GM12865 (cell line): ENCODE results near the gene MUC6.
"Not testable (repeated sequence)": the region's sequence is repeated elsewhere in the genome, so short reads cannot be mapped to it uniquely, and the experiment has no call there.

Experiments
- DNase-seq: peaks from one replicate; pipeline ENCODE4 v3.0.0; 2010; ENCODE audit warnings: low read depth
- H3K4me3 ChIP-seq: 2 replicates; pipeline ENCODE4 v1.5.1; 2011; ENCODE audit warnings: mild to moderate bottlenecking, low read depth, low read length, control low read depth
- TF ChIP-seq, protein P1 (sequence below): IDR thresholded peaks from 2 replicates; pipeline ENCODE4 v1.5.1; 2011; ENCODE audit warnings: low read length, control low read depth, low read depth, inconsistent platforms; ENCODE audit not compliant: insufficient read depth; ENCODE audit errors: missing control alignments

The MUC6 gene

DNA sequence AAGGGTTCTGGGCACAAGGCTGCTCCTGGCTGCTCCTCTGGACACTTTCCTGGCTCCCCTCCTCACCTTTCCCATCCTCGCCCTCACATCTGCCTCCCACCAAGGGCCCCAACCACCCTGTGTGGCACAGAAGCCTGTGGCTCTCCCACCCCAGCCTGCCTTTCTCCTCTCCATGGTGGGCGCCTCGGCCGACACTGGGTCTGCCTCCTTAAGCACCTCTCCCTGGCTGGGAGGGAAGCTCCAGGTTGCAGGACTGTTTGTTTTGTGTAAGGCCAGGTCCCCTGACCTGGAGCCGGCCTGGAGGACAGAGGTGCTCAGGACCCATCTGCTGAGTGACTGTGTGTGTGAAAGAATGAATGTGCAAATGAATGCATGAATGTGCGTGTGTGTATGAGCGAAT lies 14.1 kb downstream of the MUC6 start:
- TF ChIP-seq, protein P1, sequence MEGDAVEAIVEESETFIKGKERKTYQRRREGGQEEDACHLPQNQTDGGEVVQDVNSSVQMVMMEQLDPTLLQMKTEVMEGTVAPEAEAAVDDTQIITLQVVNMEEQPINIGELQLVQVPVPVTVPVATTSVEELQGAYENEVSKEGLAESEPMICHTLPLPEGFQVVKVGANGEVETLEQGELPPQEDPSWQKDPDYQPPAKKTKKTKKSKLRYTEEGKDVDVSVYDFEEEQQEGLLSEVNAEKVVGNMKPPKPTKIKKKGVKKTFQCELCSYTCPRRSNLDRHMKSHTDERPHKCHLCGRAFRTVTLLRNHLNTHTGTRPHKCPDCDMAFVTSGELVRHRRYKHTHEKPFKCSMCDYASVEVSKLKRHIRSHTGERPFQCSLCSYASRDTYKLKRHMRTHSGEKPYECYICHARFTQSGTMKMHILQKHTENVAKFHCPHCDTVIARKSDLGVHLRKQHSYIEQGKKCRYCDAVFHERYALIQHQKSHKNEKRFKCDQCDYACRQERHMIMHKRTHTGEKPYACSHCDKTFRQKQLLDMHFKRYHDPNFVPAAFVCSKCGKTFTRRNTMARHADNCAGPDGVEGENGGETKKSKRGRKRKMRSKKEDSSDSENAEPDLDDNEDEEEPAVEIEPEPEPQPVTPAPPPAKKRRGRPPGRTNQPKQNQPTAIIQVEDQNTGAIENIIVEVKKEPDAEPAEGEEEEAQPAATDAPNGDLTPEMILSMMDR, result no peak
- H3K4me3 ChIP-seq, result no peak overlapping the region
- DNase-seq, result no peak

DNA sequence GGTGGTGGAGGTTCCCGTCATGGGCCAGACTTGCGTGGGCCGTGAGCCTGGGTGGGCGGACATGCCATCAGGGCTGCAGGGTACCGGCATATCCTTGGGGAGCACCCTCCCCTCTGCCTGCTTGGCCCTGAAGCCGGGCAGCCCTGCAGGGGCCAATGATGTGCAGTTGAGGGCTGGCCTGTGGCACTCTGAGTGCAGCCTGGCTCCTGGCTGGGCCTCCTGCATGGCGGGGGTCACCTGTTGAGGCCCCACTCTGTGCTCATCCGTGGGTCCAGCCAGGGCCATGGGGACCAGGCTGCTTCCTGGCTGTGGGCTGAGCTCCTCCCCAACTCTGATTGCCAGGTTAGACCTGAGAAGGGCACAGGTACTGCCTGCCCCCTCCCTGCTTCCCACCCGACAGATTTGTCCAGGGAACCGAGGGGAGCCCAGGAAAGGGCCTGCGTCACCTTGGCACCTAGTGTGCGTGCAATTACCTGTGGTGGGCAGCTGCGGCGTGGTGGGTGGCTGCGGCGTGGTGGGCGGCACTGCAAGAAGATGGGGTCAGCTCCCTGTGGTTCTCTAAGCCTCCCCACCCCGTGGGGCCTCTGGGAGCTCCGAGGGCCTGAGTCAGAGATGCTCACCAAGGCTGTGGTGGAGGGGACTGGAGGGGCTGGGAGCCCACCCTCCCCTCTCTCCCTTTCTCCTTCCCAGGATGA lies 16.2 kb downstream of the MUC6 start:
- no peak for DNase-seq
- TF ChIP-seq, protein P1, result no peak
- H3K4me3 ChIP-seq, result no peak overlapping the region

DNA sequence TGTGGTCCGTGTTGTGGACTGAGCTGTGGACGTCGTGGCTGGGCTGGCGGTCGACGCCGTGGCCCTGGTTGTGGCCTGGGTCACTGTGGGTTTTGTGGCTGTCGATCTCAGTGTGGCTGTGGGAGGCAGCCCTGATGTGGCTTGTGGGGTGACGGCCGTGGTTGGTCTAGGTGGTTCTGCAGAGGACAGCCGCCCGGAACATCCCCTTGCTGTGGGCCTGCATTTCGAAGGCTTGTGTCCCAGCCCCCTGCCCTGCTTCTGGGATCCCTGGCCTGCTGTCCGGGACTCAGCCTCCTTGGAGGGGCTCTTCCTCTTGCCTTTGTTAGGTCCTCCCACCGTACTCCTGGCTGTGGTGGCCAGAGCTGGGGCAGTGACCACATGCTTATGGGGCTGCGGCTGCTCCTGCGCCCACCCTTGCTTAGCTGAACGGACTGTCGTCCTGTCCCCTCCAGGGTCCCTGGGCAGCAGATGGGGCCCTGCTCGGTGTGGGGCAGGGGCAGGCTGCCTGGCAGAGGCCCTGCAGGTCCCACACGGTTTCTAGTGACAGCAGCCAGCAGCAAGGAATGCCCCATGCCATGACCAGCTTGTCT lies 17.1 kb downstream of the MUC6 start:
- no peak for DNase-seq
- TF ChIP-seq, protein P1, result no peak
- no peak overlapping the region for H3K4me3 ChIP-seq

DNA sequence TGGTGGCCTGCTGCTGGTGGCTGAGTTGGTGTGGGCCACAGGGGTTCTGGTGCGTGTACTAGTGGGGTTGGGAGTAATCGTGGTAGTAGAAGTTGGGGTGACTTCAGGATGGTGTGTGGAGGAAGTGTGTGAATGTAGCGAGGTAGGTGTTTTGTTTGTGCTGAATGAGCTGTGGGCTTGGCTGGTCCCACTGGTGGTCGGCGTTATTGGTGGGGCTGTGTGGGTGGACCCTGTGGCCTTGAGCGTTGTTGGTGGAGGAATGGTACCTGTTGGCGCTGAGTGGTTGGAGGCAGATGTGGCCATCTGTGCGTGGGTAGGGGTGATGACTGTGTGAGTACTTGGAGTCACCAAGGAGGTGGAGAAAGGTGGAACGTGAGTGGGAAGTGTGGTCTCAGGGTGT lies 18.4 kb downstream of the MUC6 start:
- no peak overlapping the region for H3K4me3 ChIP-seq
- DNase-seq, result no peak
- TF ChIP-seq, protein P1, result no peak

DNA sequence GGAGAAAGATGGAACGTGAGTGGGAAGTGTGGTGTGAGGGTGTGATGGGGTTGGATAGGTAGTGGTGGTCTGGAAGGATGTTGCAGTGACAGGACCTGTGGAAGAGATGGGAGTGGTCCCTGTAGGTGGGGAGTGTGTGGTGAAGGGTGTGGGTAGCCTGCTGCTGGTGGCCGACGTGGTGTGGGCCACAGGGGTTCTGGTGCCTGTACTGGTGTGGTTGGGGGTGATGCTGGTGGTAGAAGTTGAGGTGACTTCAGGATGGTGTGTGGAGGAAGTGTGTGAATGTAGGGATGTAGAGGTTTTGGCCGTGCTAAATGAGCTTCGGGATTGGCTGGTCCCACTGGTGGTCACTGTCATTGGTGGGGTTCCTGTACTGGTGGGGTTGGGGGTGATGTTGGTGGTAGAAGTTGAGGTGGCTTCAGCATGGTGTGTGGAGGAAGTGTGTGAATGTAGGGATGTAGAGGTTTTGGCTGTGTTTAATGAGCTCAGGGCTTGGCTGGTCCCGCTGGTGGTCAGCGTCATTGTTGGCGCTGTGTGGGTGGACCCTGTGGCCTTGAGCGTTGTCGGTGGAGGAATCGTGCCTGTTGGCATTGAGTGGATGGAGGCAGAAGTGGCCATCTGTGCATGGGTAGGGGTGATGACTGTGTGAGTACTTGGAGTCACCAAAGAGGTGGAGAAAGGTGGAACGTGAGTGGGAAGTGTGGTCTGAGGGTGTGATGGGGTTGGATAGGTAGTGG lies 19.1 kb downstream of the MUC6 start:
- H3K4me3 ChIP-seq, result no peak overlapping the region
- TF ChIP-seq, protein P1, result no peak
- no peak for DNase-seq

DNA sequence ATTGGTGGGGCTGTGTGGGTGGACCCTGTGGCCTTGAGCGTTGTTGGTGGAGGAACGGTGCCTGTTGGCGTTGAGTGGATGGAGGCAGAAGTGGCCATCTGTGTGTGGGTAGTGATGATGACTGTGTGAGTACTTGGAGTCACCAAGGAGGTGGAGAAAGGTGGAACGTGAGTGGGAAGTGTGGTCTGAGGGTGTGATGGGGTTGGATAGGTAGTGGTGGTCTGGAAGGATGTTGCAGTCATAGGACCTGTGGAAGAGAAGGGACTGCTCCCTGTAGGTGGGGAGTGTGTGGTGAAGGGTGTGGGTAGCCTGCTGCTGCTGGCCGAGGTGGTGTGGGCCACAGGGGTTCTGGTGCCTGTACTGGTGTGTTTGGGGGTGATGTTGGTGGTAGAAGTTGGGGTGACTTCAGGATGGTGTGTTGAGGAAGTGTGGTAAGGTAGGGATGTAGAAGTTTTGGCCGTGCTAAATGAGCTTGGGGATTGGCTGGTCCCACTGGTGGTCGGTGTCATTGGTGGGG lies 19.9 kb downstream of the MUC6 start:
- DNase-seq, H3K4me3 ChIP-seq: not testable (repeated sequence)

DNA sequence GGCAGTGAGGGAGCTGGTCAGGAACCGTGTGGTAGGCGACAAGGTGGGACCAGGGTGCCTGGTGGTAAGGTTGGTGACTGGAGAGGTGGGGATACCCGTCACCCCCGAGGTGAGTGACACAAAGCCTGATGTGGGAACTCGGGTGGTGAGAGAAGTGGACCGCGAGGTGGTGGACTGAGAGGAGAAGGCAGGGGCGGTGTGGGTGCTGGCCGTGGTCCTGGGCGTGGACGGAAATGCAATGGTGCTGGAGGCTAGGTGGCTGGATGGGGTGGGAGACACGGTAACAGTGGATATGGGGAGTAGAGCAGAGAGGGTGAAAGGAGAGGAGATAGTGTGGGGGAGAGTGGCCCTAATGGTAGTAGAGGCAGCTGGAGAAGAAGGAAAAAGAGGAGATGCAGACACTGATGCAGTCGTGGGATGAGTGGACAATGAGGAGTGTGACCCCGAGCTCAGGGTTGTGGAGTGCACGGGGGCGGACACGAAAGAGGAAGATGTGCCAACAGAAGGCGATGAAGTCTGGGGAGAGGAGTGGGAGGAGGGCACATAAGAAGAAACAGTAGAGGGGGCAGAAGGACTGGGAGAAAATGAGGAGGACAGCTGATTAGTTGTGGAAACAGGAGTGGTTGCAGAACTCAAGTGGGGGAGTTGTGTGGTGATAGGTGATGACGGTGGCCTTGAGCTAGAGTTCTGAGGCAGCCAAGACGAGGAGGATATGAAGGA lies 20.5 kb downstream of the MUC6 start:
- H3K4me3 ChIP-seq, result no peak overlapping the region
- DNase-seq, result no peak
- TF ChIP-seq, protein P1, result no peak
